ENCODE data around the gene DAP. TPM values are rescaled to one million over a fixed set of nuclear protein-coding genes. Genes with fewer than 3 reads are reported as not detected.

Gene DAP
- total RNA-seq, 1 donor from 2014 or later = 79.8 TPM

- DNase-seq (ENCODE audit: low spot score in 2 of 2, unreplicated experiment in 2 of 2) = no peak
- TF ChIP-seq CTCF (IDR thresholded peaks at IDR 0.05; ENCODE audit: unreplicated experiment) = no peak
- H3K4me1 Mint-ChIP-seq = peaks cover 10% of the 10 kb centered on the region
- no peak overlapping the region for H3K27ac Mint-ChIP-seq
- H3K27me3 Mint-ChIP-seq (ENCODE audit: low read depth) = no peaks in the 10 kb centered on the region
- H3K9me3 Mint-ChIP-seq = no peaks in the 10 kb centered on the region
- H3K4me3 Mint-ChIP-seq = no peak overlapping the region
- H3K36me3 Mint-ChIP-seq = peaks cover 3% of the 10 kb centered on the region
These were observed 54.7 kb downstream of the DAP start for GRCh38 chr5:10706326-10706725.

GRCh38 chr5:10705747-10706146, 55.3 kb downstream of the DAP start:
- peaks cover 10% of the 10 kb centered on the region for H3K4me1 Mint-ChIP-seq
- TF ChIP-seq CTCF (IDR thresholded peaks at IDR 0.05; ENCODE audit: unreplicated experiment) = no peak
- H3K4me3 Mint-ChIP-seq = no peak overlapping the region
- H3K36me3 Mint-ChIP-seq = peaks cover under 1% of the 10 kb centered on the region
- no peaks in the 10 kb centered on the region for H3K9me3 Mint-ChIP-seq
- DNase-seq (ENCODE audit: low spot score in 2 of 2, unreplicated experiment in 2 of 2) = no peak
- H3K27me3 Mint-ChIP-seq (ENCODE audit: low read depth) = no peaks in the 10 kb centered on the region
- H3K27ac Mint-ChIP-seq = no peak overlapping the region

- no peaks in the 10 kb centered on the region for H3K27me3 Mint-ChIP-seq (ENCODE audit: low read depth)
- TF ChIP-seq CTCF (IDR thresholded peaks at IDR 0.05; ENCODE audit: unreplicated experiment) = no peak
- H3K4me1 Mint-ChIP-seq = peaks cover 10% of the 10 kb centered on the region
- no peak overlapping the region for H3K4me3 Mint-ChIP-seq
- DNase-seq (ENCODE audit: low spot score in 2 of 2, unreplicated experiment in 2 of 2) = no peak
- H3K36me3 Mint-ChIP-seq = no peaks in the 10 kb centered on the region
- no peaks in the 10 kb centered on the region for H3K9me3 Mint-ChIP-seq
- no peak overlapping the region for H3K27ac Mint-ChIP-seq
These were observed 55.9 kb downstream of the DAP start for GRCh38 chr5:10704949-10705621.

GRCh38 chr5:10703676-10704075, 57.4 kb downstream of the DAP start:
- Mint-ChIP-seq H3K4me3 (no peak overlapping the region), H3K27me3 (ENCODE audit: low read depth) (no peaks in the 10 kb centered on the region), H3K36me3 (no peaks in the 10 kb centered on the region), H3K4me1 (peaks cover 10% of the 10 kb centered on the region), H3K27ac (no peak overlapping the region), H3K9me3 (no peaks in the 10 kb centered on the region)
- no peak for TF ChIP-seq CTCF (IDR thresholded peaks at IDR 0.05; ENCODE audit: unreplicated experiment)
- DNase-seq (ENCODE audit: low spot score in 2 of 2, unreplicated experiment in 2 of 2) = no peak

GRCh38 chr5:10702911-10703491, 58.0 kb downstream of the DAP start:
- no peak overlapping the region for H3K4me3 Mint-ChIP-seq
- H3K36me3 Mint-ChIP-seq = no peaks in the 10 kb centered on the region
- no peak overlapping the region for H3K27ac Mint-ChIP-seq
- H3K9me3 Mint-ChIP-seq = no peaks in the 10 kb centered on the region
- no peak for TF ChIP-seq CTCF (IDR thresholded peaks at IDR 0.05; ENCODE audit: unreplicated experiment)
- DNase-seq (ENCODE audit: low spot score in 2 of 2, unreplicated experiment in 2 of 2) = no peak
- no peaks in the 10 kb centered on the region for H3K27me3 Mint-ChIP-seq (ENCODE audit: low read depth)
- H3K4me1 Mint-ChIP-seq = peaks cover 10% of the 10 kb centered on the region
